BE2C (cell line): Measurements from ENCODE around the gene KDM2A.
"Not testable (repeated sequence)": the region's sequence is repeated elsewhere in the genome, so short reads cannot be mapped to it uniquely, and the experiment has no call there.

Source experiments
- DNase-seq: peaks from one replicate; pipeline ENCODE4 v3.0.0-alpha.2; 2020
- H3K27me3 ChIP-seq: fragments of 250-450 bp; sonication (Bioruptor Pico); 2 replicates; pipeline ENCODE4 v1.5.1; 2020; ENCODE audit warnings: mild to moderate bottlenecking
- H3K36me3 ChIP-seq: fragments of 250-450 bp; sonication (Bioruptor Pico); 2 replicates; pipeline ENCODE4 v1.5.1; 2020; ENCODE audit warnings: mild to moderate bottlenecking
- H3K4me1 ChIP-seq: fragments of 250-450 bp; sonication (Bioruptor Pico); 2 replicates; pipeline ENCODE4 v1.5.1; 2020
- H3K4me3 ChIP-seq: 2 replicates; pipeline ENCODE4 v1.5.1; 2011; ENCODE audit warnings: low read depth, low read length
- H3K9me3 ChIP-seq: fragments of 250-450 bp; sonication (Bioruptor Pico); 2 replicates; pipeline ENCODE4 v1.5.1; 2020
- CTCF ChIP-seq: IDR thresholded peaks from 2 replicates; pipeline ENCODE4 v1.5.1; 2012; ENCODE audit warnings: mild to moderate bottlenecking, low read depth, low read length

Gene KDM2A

GRCh38 chr11:67255353-67255752 is 136.3 kb downstream of the KDM2A start:
- DNase-seq, result no peak
- H3K4me1 ChIP-seq, result no peaks in the 10 kb centered on the region
- H3K4me3 ChIP-seq, result no peak overlapping the region
- no peaks in the 10 kb centered on the region for H3K9me3 ChIP-seq
- peaks cover 66% of the 10 kb centered on the region for H3K36me3 ChIP-seq
- TF ChIP-seq CTCF, result no peak
- no peaks in the 10 kb centered on the region for H3K27me3 ChIP-seq

GRCh38 chr11:67255864-67256263 is 136.8 kb downstream of the KDM2A start:
- Histone ChIP-seq H3K4me3 (no peak overlapping the region), H3K9me3 (no peaks in the 10 kb centered on the region), H3K27me3 (no peaks in the 10 kb centered on the region), H3K36me3 (peaks cover 60% of the 10 kb centered on the region), H3K4me1 (no peaks in the 10 kb centered on the region)
- TF ChIP-seq CTCF, result no peak
- no peak for DNase-seq

GRCh38 chr11:67256477-67257135 is 137.5 kb downstream of the KDM2A start:
- no peaks in the 10 kb centered on the region for H3K4me1 ChIP-seq
- H3K9me3 ChIP-seq, result no peaks in the 10 kb centered on the region
- TF ChIP-seq CTCF, result no peak
- no peak for DNase-seq
- no peaks in the 10 kb centered on the region for H3K27me3 ChIP-seq
- H3K36me3 ChIP-seq, result peaks cover 53% of the 10 kb centered on the region
- no peak overlapping the region for H3K4me3 ChIP-seq

GRCh38 chr11:67260406-67260805 is 141.3 kb downstream of the KDM2A start:
- Histone ChIP-seq H3K27me3 (no peaks in the 10 kb centered on the region), H3K4me3 (no peak overlapping the region), H3K4me1 (peaks cover 10% of the 10 kb centered on the region), H3K36me3 (peaks cover 15% of the 10 kb centered on the region), H3K9me3 (no peaks in the 10 kb centered on the region)
- TF ChIP-seq CTCF, result no peak
- no peak for DNase-seq

- peak; percentile 76 for DNase-seq
- Histone ChIP-seq H3K4me1 (peaks cover 13% of the 10 kb centered on the region), H3K4me3 (peak overlapping the region; percentile 55)
- not testable (repeated sequence) for H3K9me3 ChIP-seq, H3K36me3 ChIP-seq, H3K27me3 ChIP-seq
Observed at GRCh38 chr11:67260885-67261639, 142.0 kb downstream of the KDM2A start.

GRCh38 chr11:67261640-67261945 is 142.5 kb downstream of the KDM2A start:
- no peak for DNase-seq
- Histone ChIP-seq H3K4me3 (peak overlapping the region; percentile 55), H3K9me3 (no peaks in the 10 kb centered on the region), H3K4me1 (peaks cover 13% of the 10 kb centered on the region), H3K27me3 (no peaks in the 10 kb centered on the region), H3K36me3 (peaks cover 6% of the 10 kb centered on the region)
- peak; percentile 44 for TF ChIP-seq CTCF
